SK-N-SH (cell line): Measurements from ENCODE around the gene HHAT. TPM values are rescaled to one million over a fixed set of nuclear protein-coding genes. Genes with fewer than 3 reads are reported as not detected.

ENCODE experiments used
- CTCF ChIA-PET: fragments of 300-600, 350-600 bp; formaldehyde crosslinking; extraction: SDS; loops from one replicate; lab custom pipeline; 2021; lab: Yijun Ruan, JAX
- POLR2A ChIA-PET: fragments of 350-600 bp; sonication (Branson Sonifier 250); formaldehyde crosslinking; extraction: SDS; loops from one replicate; lab custom pipeline; 2020; ENCODE audit warnings: antibody characterized with exemption, inconsistent platforms; lab: Yijun Ruan, JAX
- DNase-seq: peaks from one replicate; pipeline ENCODE4 v3.0.0; 2012
- H2AFZ ChIP-seq: fragments of 200-600 bp; sonication (generic); 2 replicates; pipeline ENCODE4 v1.8.1; 2016; ENCODE audit warnings: antibody characterized with exemption, mild to moderate bottlenecking, low read depth
- H3F3A ChIP-seq: fragments of 200-600 bp; sonication (generic); replicated peaks from 2 replicates; pipeline ENCODE3; 2016; ENCODE audit warnings: antibody characterized with exemption, mild to moderate bottlenecking; ENCODE audit not compliant: insufficient read depth
- H3K27ac ChIP-seq, 2 experiments: fragments of 200-500 bp in 1 of 2; fragments of 200-600 bp in 1 of 2; sonication (Bioruptor generic) in 1 of 2; sonication (generic), shearing (Covaris generic) in 1 of 2; 2 replicates each; pipeline versions ENCODE4 v1.5.1 to v1.6.1; 2014 to 2016; ENCODE audit warnings: low read depth in 2 of 2, inconsistent platforms in 1 of 2, low read length in 1 of 2, mild to moderate bottlenecking in 1 of 2, mixed read lengths in 1 of 2
- H3K27me3 ChIP-seq: fragments of 200-600 bp; sonication (generic), shearing (Covaris generic); 2 replicates; pipeline ENCODE4 v1.6.1; 2016; ENCODE audit warnings: mixed run types; ENCODE audit not compliant: insufficient read depth
- H3K36me3 ChIP-seq, 2 experiments: fragments of 200-500 bp in 1 of 2; fragments of 200-600 bp in 1 of 2; sonication (Bioruptor generic) in 1 of 2; sonication (generic) in 1 of 2; replicated peaks in 1 of 2; 2 replicates each; pipeline versions ENCODE3 to v1.5.1; 2014 to 2016; ENCODE audit warnings: low read length in 1 of 2, mild to moderate bottlenecking in 1 of 2; ENCODE audit not compliant: insufficient read depth in 2 of 2, control insufficient read depth in 1 of 2
- H3K4me1 ChIP-seq, 2 experiments: fragments of 200-500 bp in 1 of 2; fragments of 200-600 bp in 1 of 2; sonication (Bioruptor generic) in 1 of 2; sonication (generic), shearing (Covaris generic) in 1 of 2; 2 replicates each; pipeline versions ENCODE4 v1.5.1 to v1.6.1; 2014 to 2016; ENCODE audit warnings: low read depth in 1 of 2, low read length in 1 of 2, mixed run types in 1 of 2; ENCODE audit not compliant: insufficient read depth in 2 of 2, control insufficient read depth in 1 of 2
- H3K4me2 ChIP-seq: fragments of 200-600 bp; sonication (generic), shearing (Covaris generic); 2 replicates; pipeline ENCODE4 v1.6.1; 2017; ENCODE audit warnings: mixed run types
- H3K4me3 ChIP-seq, 2 experiments: fragments of 200-500 bp in 1 of 2; fragments of 200-600 bp in 1 of 2; sonication (Bioruptor generic) in 1 of 2; sonication (generic), shearing (Covaris generic) in 1 of 2; 2 replicates each; pipeline versions ENCODE4 v1.5.1 to v1.8.1; 2014 to 2016; ENCODE audit warnings: low read depth in 2 of 2, inconsistent platforms in 1 of 2, low read length in 1 of 2, mild to moderate bottlenecking in 1 of 2, mixed read lengths in 1 of 2, moderate library complexity in 1 of 2
- H3K79me2 ChIP-seq: fragments of 200-600 bp; sonication (generic); 2 replicates; pipeline ENCODE4 v1.8.1; 2017; ENCODE audit warnings: mild to moderate bottlenecking; ENCODE audit not compliant: insufficient read depth
- H3K9ac ChIP-seq: fragments of 200-600 bp; sonication (generic); 2 replicates; pipeline ENCODE4 v1.6.1; 2017; ENCODE audit warnings: mixed run types
- H3K9me2 ChIP-seq: fragments of 200-600 bp; sonication (generic); 2 replicates; pipeline ENCODE4 v1.6.1; 2017; ENCODE audit warnings: mixed run types
- H3K9me3 ChIP-seq: fragments of 200-600 bp; sonication (generic); 2 replicates; pipeline ENCODE4 v1.6.1; 2017; ENCODE audit warnings: mixed run types, mild to moderate bottlenecking, moderate library complexity
- H4K20me1 ChIP-seq: fragments of 200-600 bp; sonication (generic); 2 replicates; pipeline ENCODE4 v1.6.1; 2017; ENCODE audit warnings: mild to moderate bottlenecking, mixed run types; ENCODE audit not compliant: insufficient read depth
- CHD2 ChIP-seq: fragments of 150-350 bp; IDR thresholded peaks from 2 replicates; pipeline ENCODE4 v1.6.1; 2018; ENCODE audit warnings: low read length; ENCODE audit not compliant: partially characterized antibody
- CTCF ChIP-seq: fragments of 200-600 bp; sonication (generic); IDR thresholded peaks from 2 replicates; pipeline ENCODE4 v1.6.1; 2017; ENCODE audit warnings: antibody characterized with exemption, mild to moderate bottlenecking, moderate library complexity
- EP300 ChIP-seq, 2 experiments: IDR thresholded peaks; 2 replicates each; pipeline versions ENCODE4 v1.4.0 to v1.6.1; 2012; ENCODE audit warnings: borderline replicate concordance in 1 of 2, low read depth in 1 of 2, low read length in 1 of 2
- EZH2phosphoT487 ChIP-seq: fragments of 200-600 bp; sonication (generic); IDR thresholded peaks from 2 replicates; pipeline ENCODE4 v1.6.1; 2017; ENCODE audit warnings: low read depth, mixed run types, mild to moderate bottlenecking, antibody characterized with exemption, moderate library complexity, borderline replicate concordance
- FOSL2 ChIP-seq: IDR thresholded peaks from 2 replicates; pipeline ENCODE4 v1.4.0; 2012; ENCODE audit warnings: low read depth, mild to moderate bottlenecking, moderate library complexity, borderline replicate concordance
- FOXJ3 ChIP-seq: sonication (generic); formaldehyde crosslinking; IDR thresholded peaks from 2 replicates; pipeline ENCODE4 v1.5.1; 2020; ENCODE audit warnings: mild to moderate bottlenecking, missing genetic modification reagents
- FOXM1 ChIP-seq: IDR thresholded peaks from 2 replicates; pipeline ENCODE4 v1.4.0; 2012; ENCODE audit warnings: low read depth, mild to moderate bottlenecking
- GATA2 ChIP-seq: sonication (generic); formaldehyde crosslinking; IDR thresholded peaks from 2 replicates; pipeline ENCODE4 v1.5.0; 2020; ENCODE audit warnings: mild to moderate bottlenecking, missing genetic modification reagents
- JUND ChIP-seq: IDR thresholded peaks from 2 replicates; pipeline ENCODE4 v1.4.0; 2012
- MXI1 ChIP-seq: IDR thresholded peaks from 2 replicates; pipeline ENCODE4 v1.6.1; 2012; ENCODE audit warnings: mild to moderate bottlenecking, low read depth, low read length, improper control_type of control experiment
- POLR2AphosphoS5 ChIP-seq: IDR thresholded peaks from 2 replicates; pipeline ENCODE4 v1.6.1; 2012; ENCODE audit warnings: low read depth, low read length
- RAD21 ChIP-seq: IDR thresholded peaks from 2 replicates; pipeline ENCODE4 v1.6.1; 2012; ENCODE audit warnings: mild to moderate bottlenecking, low read length
- RCOR1 ChIP-seq: fragments of 150-350 bp; IDR thresholded peaks from 2 replicates; pipeline ENCODE4 v1.6.1; 2017; ENCODE audit warnings: antibody characterized with exemption, low read length
- TCF12 ChIP-seq: IDR thresholded peaks from 2 replicates; pipeline ENCODE4 v1.4.0; 2012
- ZBTB33 ChIP-seq: IDR thresholded peaks from 2 replicates; pipeline ENCODE4 v1.4.0; 2012; ENCODE audit warnings: low read depth, borderline replicate concordance
- WGBS: methylation state at CpG from one replicate; pipeline ENCODE4 v1.1.6; 2017; ENCODE audit warnings: low lambda C conversion rate; 5-methylcytosine and 5-hydroxymethylcytosine counted together
- polyA plus RNA-seq, 3 experiments: library from polyadenylated mRNA; depleted of rRNA; stranded (reverse); fragments of >200 nt; gene quantifications; 2 replicates each; pipeline ENCODE4 v1.2.3, GENCODE V29; 2012
- TF ChIP-seq, protein P1 (sequence below): IDR thresholded peaks from 2 replicates; pipeline ENCODE4 v1.4.0; 2012; ENCODE audit warnings: low read depth
- TF ChIP-seq, protein P2 (sequence below): fragments of 150-350 bp; IDR thresholded peaks from 2 replicates; pipeline ENCODE4 v1.6.1; 2017; ENCODE audit warnings: antibody characterized with exemption, low read length, low read depth, borderline replicate concordance

The HHAT gene
- polyA plus RNA-seq, 1 of the 3 experiments (the other 2 are of a cell fraction): 8.1 TPM

- Histone ChIP-seq H3K79me2 (no peaks in the 10 kb centered on the region), H3K9me2 (no peaks in the 10 kb centered on the region), H3K27me3 (no peaks in the 10 kb centered on the region), H2AFZ (no peak overlapping the region), H3F3A (no peaks in the 10 kb centered on the region), H3K36me3 (no peaks in the 10 kb centered on the region), H3K4me1 (peaks cover 9 to 18% of the 10 kb centered on the region in 2 experiments; a peak in 3 of 4 replicates), H3K4me2 (no peak overlapping the region), H3K27ac (no peak overlapping the region), H4K20me1 (no peaks in the 10 kb centered on the region), H3K9ac (no peak overlapping the region), H3K4me3 (no peak overlapping the region), H3K9me3 (no peaks in the 10 kb centered on the region)
- ChIA-PET CTCF (interaction anchor here (1.5 to 2.1 kb wide), 2 partner anchors 9 to 488 kb away, joined by 4 to 5 read pairs; partner anchors contain the start of gene KCNH1), POLR2A (no interaction called here)
- TF ChIP-seq FOXM1 (no peak), GATA2 (CRISPR knock-in tag) (no peak), MXI1 (no peak), POLR2AphosphoS5 (no peak), EP300 (IDR thresholded peaks at IDR 0.05; ENCODE audit: borderline replicate concordance in 1 of 2, low read depth in 1 of 2, low read length in 1 of 2) (no peak), JUND (no peak), EZH2phosphoT487 (no peak), ZBTB33 (no peak), CHD2 (no peak), FOSL2 (no peak), RCOR1 (no peak), TCF12 (no peak), RAD21 (no peak), CTCF (no peak), FOXJ3 (CRISPR knock-in tag) (no peak)
- TF ChIP-seq, protein P1, sequence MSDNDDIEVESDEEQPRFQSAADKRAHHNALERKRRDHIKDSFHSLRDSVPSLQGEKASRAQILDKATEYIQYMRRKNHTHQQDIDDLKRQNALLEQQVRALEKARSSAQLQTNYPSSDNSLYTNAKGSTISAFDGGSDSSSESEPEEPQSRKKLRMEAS: no peak
- TF ChIP-seq, protein P2, sequence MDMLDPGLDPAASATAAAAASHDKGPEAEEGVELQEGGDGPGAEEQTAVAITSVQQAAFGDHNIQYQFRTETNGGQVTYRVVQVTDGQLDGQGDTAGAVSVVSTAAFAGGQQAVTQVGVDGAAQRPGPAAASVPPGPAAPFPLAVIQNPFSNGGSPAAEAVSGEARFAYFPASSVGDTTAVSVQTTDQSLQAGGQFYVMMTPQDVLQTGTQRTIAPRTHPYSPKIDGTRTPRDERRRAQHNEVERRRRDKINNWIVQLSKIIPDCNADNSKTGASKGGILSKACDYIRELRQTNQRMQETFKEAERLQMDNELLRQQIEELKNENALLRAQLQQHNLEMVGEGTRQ: no peak
- WGBS: 97% methylated on average over 2 of the region's 2 CpGs
- no peak for DNase-seq
These were observed 317.5 kb downstream of the HHAT start for GRCh38 chr1:210646258-210646616.
